HCT116 (cell line): ENCODE results near the gene C3orf70. TPM values are rescaled to one million over a fixed set of nuclear protein-coding genes. Genes with fewer than 3 reads are reported as not detected.

Experiments
- ATAC-seq: fragments of 200-7000 bp; cut with Tn5 transposase; 2 replicates; pipeline ENCODE4 v1.9.1; 2020; ENCODE audit warnings: mild to moderate bottlenecking, moderate library complexity
- BruUV-seq: library from RNA; stranded (reverse); fragments of 400-500 nt; replicated peaks from 2 replicates; lab custom pipeline; 2021; lab: Mats Ljungman, UMichigan
- CTCF ChIA-PET: fragments of 300-600 bp; sonication (Branson Sonifier 250); formaldehyde crosslinking; loops from one replicate; lab custom pipeline; 2021; ENCODE audit warnings: antibody characterized with exemption; lab: Charles Lee
- POLR2A ChIA-PET: fragments of 300-600, 350-600 bp; sonication (Branson Sonifier 250); formaldehyde crosslinking; loops from one replicate; lab custom pipeline; 2021; ENCODE audit warnings: antibody characterized with exemption; lab: Charles Lee
- RAD21 ChIA-PET, 2 experiments: fragments of 300-600 bp; sonication (Branson Sonifier 250); formaldehyde crosslinking; loops; one replicate each; lab custom pipeline; 2023; ENCODE audit warnings: low total read pairs in 2 of 2; ENCODE audit not compliant: uncharacterized antibody in 2 of 2, unreplicated experiment in 2 of 2, low non-redundant PET in 1 of 2; lab: Charles Lee
- DNase-seq: peaks from one replicate; pipeline ENCODE4 v3.0.0-alpha.2; 2010; ENCODE audit warnings: low read depth, low spot score
- H2AFZ ChIP-seq: fragments of 200-600 bp; shearing (Covaris generic), sonication (generic); 2 replicates; pipeline ENCODE4 v1.6.1; 2017; ENCODE audit warnings: low read depth, mixed run types, mixed read lengths, antibody characterized with exemption, low read length; ENCODE audit not compliant: poor library complexity, severe bottlenecking
- H3K27ac ChIP-seq: 2 replicates; pipeline ENCODE4 v1.5.1; 2012; ENCODE audit warnings: low read depth, low read length
- H3K27me3 ChIP-seq: fragments of 200-600 bp; sonication (generic); 2 replicates; pipeline ENCODE4 v1.6.1; 2016; ENCODE audit warnings: mixed run types, low read length, mixed read lengths; ENCODE audit not compliant: insufficient read depth
- H3K36me3 ChIP-seq, 2 experiments: fragments of 200-500 bp in 1 of 2; fragments of 200-600 bp in 1 of 2; sonication (Bioruptor generic) in 1 of 2; sonication (generic) in 1 of 2; 2 replicates each; pipeline versions ENCODE4 v1.5.1 to v1.6.1; 2014 to 2016; ENCODE audit warnings: low read length in 2 of 2, inconsistent platforms in 1 of 2, mixed read lengths in 1 of 2, mixed run types in 1 of 2; ENCODE audit not compliant: insufficient read depth in 2 of 2, control insufficient read depth in 1 of 2
- H3K4me1 ChIP-seq, 2 experiments: fragments of 200-600 bp in 1 of 2; sonication (generic) in 1 of 2; 2 replicates each; pipeline versions ENCODE4 v1.5.1 to v1.6.1; 2012 to 2017; ENCODE audit warnings: low read length in 2 of 2, inconsistent platforms in 1 of 2, mild to moderate bottlenecking in 1 of 2, mixed read lengths in 1 of 2, mixed run types in 1 of 2, moderate library complexity in 1 of 2; ENCODE audit not compliant: insufficient read depth in 2 of 2, control insufficient read depth in 1 of 2
- H3K4me2 ChIP-seq: fragments of 200-600 bp; sonication (generic); 2 replicates; pipeline ENCODE4 v1.6.1; 2017; ENCODE audit warnings: mixed run types, low read length, mixed read lengths
- H3K4me3 ChIP-seq, 2 experiments: fragments of 200-600 bp in 1 of 2; sonication (generic) in 1 of 2; replicated peaks in 1 of 2; 2 replicates each; pipeline ENCODE4 v1.5.1; 2011 to 2016; ENCODE audit warnings: low read length in 2 of 2, control low read depth in 1 of 2, low read depth in 1 of 2, mild to moderate bottlenecking in 1 of 2, mixed read lengths in 1 of 2, mixed run types in 1 of 2
- H3K79me2 ChIP-seq: fragments of 200-600 bp; sonication (generic); 2 replicates; pipeline ENCODE4 v1.6.1; 2017; ENCODE audit warnings: mild to moderate bottlenecking, mixed run types, low read length, moderate library complexity, mixed read lengths; ENCODE audit not compliant: insufficient read depth
- H3K9ac ChIP-seq: fragments of 200-600 bp; sonication (generic); 2 replicates; pipeline ENCODE4 v1.6.1; 2016; ENCODE audit warnings: low read length, mixed read lengths
- H3K9me2 ChIP-seq: fragments of 200-600 bp; sonication (generic), shearing (Covaris generic); 2 replicates; pipeline ENCODE4 v1.6.1; 2017; ENCODE audit warnings: mixed run types, mild to moderate bottlenecking, moderate library complexity; ENCODE audit not compliant: insufficient read depth
- H3K9me3 ChIP-seq, 2 experiments: fragments of 200-500 bp in 1 of 2; fragments of 200-600 bp in 1 of 2; sonication (Bioruptor generic) in 1 of 2; sonication (generic) in 1 of 2; 2 replicates each; pipeline ENCODE4 v1.6.1; 2014 to 2017; ENCODE audit warnings: low read length in 2 of 2, mixed read lengths in 2 of 2, inconsistent platforms in 1 of 2, low read depth in 1 of 2, mild to moderate bottlenecking in 1 of 2, mixed run types in 1 of 2, moderate library complexity in 1 of 2; ENCODE audit not compliant: control insufficient read depth in 1 of 2, insufficient read depth in 1 of 2
- H4K20me1 ChIP-seq: fragments of 200-600 bp; sonication (generic), shearing (Covaris generic); 2 replicates; pipeline ENCODE4 v1.6.1; 2017; ENCODE audit warnings: mixed run types, mild to moderate bottlenecking, moderate library complexity; ENCODE audit not compliant: insufficient read depth
- ATF3 ChIP-seq: IDR thresholded peaks from 2 replicates; pipeline ENCODE4 v1.6.1; 2012
- EGR1 ChIP-seq: IDR thresholded peaks from 2 replicates; pipeline ENCODE4 v1.6.1; 2012; ENCODE audit warnings: low read depth
- ELF1 ChIP-seq: IDR thresholded peaks from 2 replicates; pipeline ENCODE4 v1.6.1; 2012; ENCODE audit warnings: low read depth, borderline replicate concordance
- EZH2 ChIP-seq: fragments of 200-600 bp; sonication (generic); IDR thresholded peaks from 2 replicates; pipeline ENCODE4 v1.6.1; 2017; ENCODE audit warnings: antibody characterized with exemption, mixed run types
- FOSL1 ChIP-seq: IDR thresholded peaks from 2 replicates; pipeline ENCODE4 v1.6.1; 2012; ENCODE audit warnings: low read depth
- JUND ChIP-seq: IDR thresholded peaks from 2 replicates; pipeline ENCODE4 v1.6.1; 2012
- POLR2AphosphoS5 ChIP-seq: IDR thresholded peaks from 2 replicates; pipeline ENCODE4 v1.6.1; 2011; ENCODE audit warnings: mild to moderate bottlenecking, low read depth, low read length, moderate library complexity
- RAD21 ChIP-seq: IDR thresholded peaks from 2 replicates; pipeline ENCODE4 v1.6.1; 2012; ENCODE audit warnings: low read depth, mild to moderate bottlenecking
- REST ChIP-seq: IDR thresholded peaks from 2 replicates; pipeline ENCODE4 v1.6.1; 2012; ENCODE audit warnings: low read depth
- SIN3A ChIP-seq: IDR thresholded peaks from 2 replicates; pipeline ENCODE4 v1.6.1; 2012; ENCODE audit warnings: low read depth
- SRF ChIP-seq: IDR thresholded peaks from 2 replicates; pipeline ENCODE4 v1.6.1; 2012; ENCODE audit warnings: low read depth
- YY1 ChIP-seq: IDR thresholded peaks from 2 replicates; pipeline ENCODE4 v1.6.1; 2011; ENCODE audit warnings: low read length, low read depth, moderate library complexity, mild to moderate bottlenecking; ENCODE audit not compliant: insufficient replicate concordance; ENCODE audit errors: extremely low read depth
- ZFX ChIP-seq: fragments of 450-650 bp; IDR thresholded peaks from 2 replicates; pipeline ENCODE4 v1.6.1; 2017
- intact Hi-C: fragments of 100-400 bp; cut with micrococcal nuclease; formaldehyde crosslinking; loops from 2 replicates; pipeline ENCODE4 v1.10.0; 2022
- total RNA-seq: library from RNA; stranded (reverse); gene quantifications from one replicate; pipeline ENCODE4 v1.2.1, GENCODE V29; 2021; ENCODE audit not compliant: unreplicated experiment
- TF ChIP-seq, protein P1 (sequence below): IDR thresholded peaks from 2 replicates; pipeline ENCODE4 v1.6.1; 2012
- TF ChIP-seq, protein P2 (sequence below): IDR thresholded peaks from 2 replicates; pipeline ENCODE4 v1.6.1; 2011; ENCODE audit warnings: mild to moderate bottlenecking, low read length, moderate library complexity; ENCODE audit not compliant: insufficient replicate concordance; ENCODE audit errors: extremely low read depth

C3orf70 gene
- total RNA-seq, 1 experiment from 2014 or later, result not detected

DNA sequence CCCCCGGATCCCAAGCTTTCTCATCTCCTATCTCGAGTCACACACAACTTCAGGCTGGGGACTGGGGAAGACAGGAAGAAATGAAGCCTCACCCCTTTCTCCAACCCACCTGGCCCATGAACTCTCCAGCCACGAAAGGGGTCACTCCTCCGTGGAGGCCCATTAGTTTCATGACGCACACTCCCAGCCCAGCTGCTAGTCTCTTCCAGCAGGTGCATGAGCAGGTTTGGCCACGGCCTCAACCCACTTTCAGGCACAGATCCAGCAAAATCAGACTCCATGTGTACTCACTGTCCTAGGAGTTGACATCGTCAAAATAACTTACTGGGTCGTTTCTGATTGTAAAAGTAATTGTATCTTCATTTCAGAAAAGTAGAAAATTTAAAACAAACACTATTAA, 76.6 kb downstream of the C3orf70 start:
- TF ChIP-seq ATF3, result no peak
- no peak for TF ChIP-seq EGR1
- TF ChIP-seq, protein P1, sequence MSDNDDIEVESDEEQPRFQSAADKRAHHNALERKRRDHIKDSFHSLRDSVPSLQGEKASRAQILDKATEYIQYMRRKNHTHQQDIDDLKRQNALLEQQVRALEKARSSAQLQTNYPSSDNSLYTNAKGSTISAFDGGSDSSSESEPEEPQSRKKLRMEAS, result no peak
- no peak for TF ChIP-seq REST
- TF ChIP-seq, protein P2, sequence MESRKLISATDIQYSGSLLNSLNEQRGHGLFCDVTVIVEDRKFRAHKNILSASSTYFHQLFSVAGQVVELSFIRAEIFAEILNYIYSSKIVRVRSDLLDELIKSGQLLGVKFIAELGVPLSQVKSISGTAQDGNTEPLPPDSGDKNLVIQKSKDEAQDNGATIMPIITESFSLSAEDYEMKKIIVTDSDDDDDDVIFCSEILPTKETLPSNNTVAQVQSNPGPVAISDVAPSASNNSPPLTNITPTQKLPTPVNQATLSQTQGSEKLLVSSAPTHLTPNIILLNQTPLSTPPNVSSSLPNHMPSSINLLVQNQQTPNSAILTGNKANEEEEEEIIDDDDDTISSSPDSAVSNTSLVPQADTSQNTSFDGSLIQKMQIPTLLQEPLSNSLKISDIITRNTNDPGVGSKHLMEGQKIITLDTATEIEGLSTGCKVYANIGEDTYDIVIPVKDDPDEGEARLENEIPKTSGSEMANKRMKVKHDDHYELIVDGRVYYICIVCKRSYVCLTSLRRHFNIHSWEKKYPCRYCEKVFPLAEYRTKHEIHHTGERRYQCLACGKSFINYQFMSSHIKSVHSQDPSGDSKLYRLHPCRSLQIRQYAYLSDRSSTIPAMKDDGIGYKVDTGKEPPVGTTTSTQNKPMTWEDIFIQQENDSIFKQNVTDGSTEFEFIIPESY, result no peak
- TF ChIP-seq FOSL1, result no peak
- no peak for TF ChIP-seq EZH2
- no peak for TF ChIP-seq SIN3A
- no peak for TF ChIP-seq ZFX
- no peak for TF ChIP-seq JUND
- TF ChIP-seq RAD21, result no peak
- TF ChIP-seq ELF1, result no peak
- no peak for TF ChIP-seq SRF
- no peak for TF ChIP-seq POLR2AphosphoS5
- no peak for TF ChIP-seq YY1
- Histone ChIP-seq H3K9ac (no peak overlapping the region), H3K4me3 (no peak overlapping the region), H3K4me1 (no peaks in the 10 kb centered on the region), H3K79me2 (no peaks in the 10 kb centered on the region), H2AFZ (no peak overlapping the region), H3K9me3 (no peaks in the 10 kb centered on the region), H3K27me3 (no peaks in the 10 kb centered on the region), H3K4me2 (no peak overlapping the region), H3K27ac (no peak overlapping the region), H4K20me1 (no peaks in the 10 kb centered on the region), H3K36me3 (no peaks in the 10 kb centered on the region), H3K9me2 (no peaks in the 10 kb centered on the region)
- no peak for ATAC-seq
- no TSS peak for BruUV-seq
- POLR2A ChIA-PET, result no interaction called here
- DNase-seq, result no peak
- CTCF ChIA-PET, result no interaction called here
- intact Hi-C loops, result no loop called here
- RAD21 ChIA-PET, result no interaction called here
